Prostate gland (tissue), 2 donors: ENCODE data around the gene KRTAP20-2.

Source experiments
- CTCF ChIP-seq, 4 experiments: fragments of 200-600 bp in 2 of 4; fragments of 450-650 bp in 2 of 4; sonication (generic) in 2 of 4; IDR thresholded peaks; 1 replicate in 3 of 4; 2 replicates in 1 of 4; pipeline ENCODE4 v1.5.1; 2016 to 2019; ENCODE audit warnings: antibody characterized with exemption in 4 of 4, mild to moderate bottlenecking in 2 of 4, moderate library complexity in 2 of 4
- POLR2A ChIP-seq: fragments of 450-650 bp; IDR thresholded peaks from one replicate; pipeline ENCODE4 v1.6.1; 2016; ENCODE audit warnings: antibody characterized with exemption, mild to moderate bottlenecking
- POLR2AphosphoS5 ChIP-seq: sonication (generic); formaldehyde crosslinking; IDR thresholded peaks from one replicate; pipeline ENCODE4 v1.6.1; 2017; ENCODE audit warnings: antibody characterized with exemption

DNA sequence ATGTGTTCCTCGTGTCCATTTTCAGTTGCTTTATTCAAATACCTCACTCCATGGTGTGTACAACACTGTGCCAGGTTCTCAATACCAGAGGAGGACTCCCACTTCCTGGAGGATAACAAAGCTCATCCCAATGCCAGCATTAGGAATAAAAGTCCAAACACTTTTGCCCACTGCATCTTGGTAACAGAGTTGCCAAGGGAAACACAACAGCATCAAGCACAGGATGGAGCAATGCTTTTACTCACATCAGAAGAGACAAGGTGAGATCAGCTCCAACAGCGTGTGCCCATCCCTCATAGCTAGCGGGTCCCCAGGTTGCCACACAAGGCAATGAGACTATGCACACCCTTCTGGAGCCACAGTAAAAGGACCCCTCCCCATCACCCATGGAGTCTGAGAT lies 11.6 kb upstream of the KRTAP20-2 start:
- TF ChIP-seq POLR2A, result no peak
- TF ChIP-seq CTCF (IDR thresholded peaks at IDR 0.05), result no peak
- no peak for TF ChIP-seq POLR2AphosphoS5
